ENCODE results near the gene STAT6.

Gene STAT6

GRCh38 chr12:57146092-57146491 is 34.9 kb upstream of the STAT6 start:
- DNase-seq = no peak

- no peak for DNase-seq
Measured at GRCh38 chr12:57145460-57146059, 34.4 kb upstream of the STAT6 start.

- DNase-seq = no peak
Measured at GRCh38 chr12:57143454-57143853, 32.3 kb upstream of the STAT6 start.

- no peak for DNase-seq
Measured at GRCh38 chr12:57142727-57143126, 31.6 kb upstream of the STAT6 start.

- DNase-seq = no peak
Measured at GRCh38 chr12:57142121-57142520, 31.0 kb upstream of the STAT6 start.

- no peak for DNase-seq
Measured at GRCh38 chr12:57141249-57141648, 30.1 kb upstream of the STAT6 start.

GRCh38 chr12:57139796-57140649 is 28.9 kb upstream of the STAT6 start:
- DNase-seq = no peak

GRCh38 chr12:57138526-57139272 is 27.5 kb upstream of the STAT6 start:
- no peak for DNase-seq

GRCh38 chr12:57135527-57136326 is 24.6 kb upstream of the STAT6 start:
- no peak for DNase-seq

- no peak for DNase-seq
Measured at GRCh38 chr12:57134949-57135348, 23.8 kb upstream of the STAT6 start.

GRCh38 chr12:57133916-57134315 is 22.8 kb upstream of the STAT6 start:
- DNase-seq = no peak

GRCh38 chr12:57133013-57133569 is 21.9 kb upstream of the STAT6 start:
- DNase-seq = no peak

- DNase-seq = no peak
Measured at GRCh38 chr12:57131896-57132744, 21.0 kb upstream of the STAT6 start.

- DNase-seq = no peak
Measured at GRCh38 chr12:57130941-57131340, 19.8 kb upstream of the STAT6 start.

- DNase-seq = no peak
Measured at GRCh38 chr12:57129889-57130288, 18.7 kb upstream of the STAT6 start.

- DNase-seq = no peak
Measured at GRCh38 chr12:57129321-57129842, 18.2 kb upstream of the STAT6 start.

GRCh38 chr12:57128519-57129247 is 17.5 kb upstream of the STAT6 start:
- no peak for DNase-seq

GRCh38 chr12:57127726-57128518 is 16.8 kb upstream of the STAT6 start, which contains the start of gene LRP1:
Gene LRP1, plus strand, starts transcription at chr12:57128483. Its CDS starts 482 bp downstream, at chr12:57128965.
- peak; percentile 81 for DNase-seq

- DNase-seq = peak; percentile 36
Measured at GRCh38 chr12:57127101-57127725, 16.1 kb upstream of the STAT6 start.
